GM18951 (cell line): ENCODE data around the gene TMEM86B.
"Not testable (repeated sequence)": the region's sequence is repeated elsewhere in the genome, so short reads cannot be mapped to it uniquely, and the experiment has no call there.

Source experiments
- POLR2A ChIP-seq: IDR thresholded peaks from 4 replicates; pipeline ENCODE4 v1.6.1; 2011; ENCODE audit warnings: mild to moderate bottlenecking; ENCODE audit not compliant: insufficient read length, insufficient read depth; ENCODE audit errors: extremely low read depth
- in situ Hi-C: fragments of 300-500 bp; cut with MboI; formaldehyde crosslinking; loops from one replicate; pipeline ENCODE4 v1.12.0; 2022; ENCODE audit warnings: low sequenced_read_pairs, mixed read lengths, inconsistent platforms; ENCODE audit not compliant: unreplicated experiment

TMEM86B gene

DNA sequence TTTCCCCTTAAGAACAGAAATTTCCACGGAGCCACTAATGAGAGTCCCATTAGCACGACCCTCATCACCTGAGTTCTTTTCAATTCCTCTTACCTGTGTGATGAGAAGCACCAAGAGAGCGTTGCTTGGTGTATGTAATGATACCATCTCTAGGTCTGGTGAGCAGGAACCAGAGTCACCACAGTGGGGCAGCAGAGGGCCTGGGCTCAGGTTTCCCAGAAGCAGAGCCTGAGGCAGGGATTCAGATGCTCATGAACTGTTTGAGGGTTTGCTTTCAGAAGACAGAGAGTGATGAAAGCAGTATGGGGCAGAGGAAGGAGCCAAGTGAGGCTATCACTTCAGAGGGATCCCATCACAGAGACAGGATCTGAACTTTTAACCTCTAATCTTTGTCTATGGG is 16.1 kb downstream of the TMEM86B start:
- in situ Hi-C loops = no loop called here
- no peak for TF ChIP-seq POLR2A

DNA sequence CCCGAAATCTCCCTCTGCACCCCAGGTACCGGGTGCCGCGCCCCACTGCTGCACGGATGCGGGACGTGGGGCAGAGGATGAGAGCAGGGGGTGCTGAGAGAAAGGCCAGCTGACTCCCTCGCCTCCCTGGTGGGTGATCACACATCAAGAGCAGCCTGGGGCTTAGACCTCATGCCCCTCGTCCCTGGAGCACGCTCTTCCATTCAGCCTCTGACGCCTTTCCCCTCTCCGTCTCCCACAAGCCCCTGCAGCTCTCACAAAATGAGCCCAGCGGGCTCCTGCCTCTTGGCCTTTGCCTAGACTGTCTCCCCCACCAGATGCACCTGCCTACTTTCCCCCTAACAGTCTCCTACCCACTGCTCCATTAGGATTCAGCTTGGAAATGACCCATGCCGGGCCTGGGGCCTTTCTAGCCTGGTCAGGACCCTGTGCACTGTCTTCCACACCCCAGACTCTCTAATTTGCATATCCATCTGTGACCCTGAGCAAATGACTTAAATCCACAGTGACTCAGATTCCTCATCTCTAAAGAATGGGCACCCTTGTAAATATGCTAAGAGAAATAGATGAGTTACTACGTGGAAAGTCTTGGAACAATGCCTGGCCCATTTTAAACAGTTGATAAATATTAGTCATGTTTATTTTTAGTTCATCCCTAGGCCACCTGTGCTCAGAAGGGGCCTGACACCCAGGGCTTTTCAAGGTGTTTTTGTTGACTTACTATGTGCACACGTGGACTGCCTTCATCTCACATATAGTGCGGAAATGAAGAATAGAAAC is 18.7 kb downstream of the TMEM86B start:
- in situ Hi-C loops = no loop called here

DNA sequence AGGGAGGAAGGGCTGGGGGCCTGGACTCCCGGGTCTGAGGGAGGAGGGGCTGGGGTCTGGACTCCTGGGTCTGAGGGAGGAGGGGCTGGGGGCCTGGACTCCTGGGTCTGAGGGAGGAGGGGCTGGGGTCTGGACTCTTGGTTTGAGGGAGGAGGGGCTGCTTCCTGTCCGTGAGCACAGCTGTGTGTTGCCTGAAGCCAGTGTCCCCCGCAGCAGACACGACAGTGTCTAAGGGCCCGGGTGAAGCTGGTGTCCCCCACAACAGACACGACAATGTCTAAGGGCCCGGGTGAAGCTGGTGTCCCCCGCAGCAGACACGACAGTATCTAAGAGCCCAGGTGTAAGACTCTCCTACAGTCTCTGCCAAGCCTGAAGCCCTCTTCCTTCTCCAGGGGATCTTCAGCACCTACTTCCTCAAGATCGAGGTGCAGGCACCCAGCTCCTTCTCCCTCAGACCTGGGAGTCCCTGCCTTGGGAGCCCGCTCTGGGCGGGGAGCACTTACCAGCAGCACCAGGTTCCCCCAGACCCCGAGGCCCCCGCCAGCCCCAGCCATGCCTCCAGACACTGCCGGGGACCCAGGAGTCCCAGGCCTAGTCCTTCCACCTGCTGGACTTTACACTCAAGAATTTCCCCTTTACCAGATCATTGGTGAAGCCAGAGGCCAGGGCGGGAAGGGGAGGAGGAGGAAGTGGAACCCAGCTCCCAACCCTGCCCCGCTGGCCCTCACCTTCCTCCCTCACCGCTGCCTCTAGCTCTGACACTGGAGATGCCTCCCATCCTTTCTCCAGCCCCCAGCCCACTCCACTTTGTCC is 19.5 kb downstream of the TMEM86B start, which contains the start of gene PTPRH:
Gene PTPRH (minus strand): TSS at position 622 of the 813 bp plus-strand sequence. CDS start 68 bp downstream, at position 554.
- in situ Hi-C loops = no loop called here
- no peak for TF ChIP-seq POLR2A

More for the DNA sequence above, 18.7 kb downstream of the TMEM86B start:
- no peak for TF ChIP-seq POLR2A

DNA sequence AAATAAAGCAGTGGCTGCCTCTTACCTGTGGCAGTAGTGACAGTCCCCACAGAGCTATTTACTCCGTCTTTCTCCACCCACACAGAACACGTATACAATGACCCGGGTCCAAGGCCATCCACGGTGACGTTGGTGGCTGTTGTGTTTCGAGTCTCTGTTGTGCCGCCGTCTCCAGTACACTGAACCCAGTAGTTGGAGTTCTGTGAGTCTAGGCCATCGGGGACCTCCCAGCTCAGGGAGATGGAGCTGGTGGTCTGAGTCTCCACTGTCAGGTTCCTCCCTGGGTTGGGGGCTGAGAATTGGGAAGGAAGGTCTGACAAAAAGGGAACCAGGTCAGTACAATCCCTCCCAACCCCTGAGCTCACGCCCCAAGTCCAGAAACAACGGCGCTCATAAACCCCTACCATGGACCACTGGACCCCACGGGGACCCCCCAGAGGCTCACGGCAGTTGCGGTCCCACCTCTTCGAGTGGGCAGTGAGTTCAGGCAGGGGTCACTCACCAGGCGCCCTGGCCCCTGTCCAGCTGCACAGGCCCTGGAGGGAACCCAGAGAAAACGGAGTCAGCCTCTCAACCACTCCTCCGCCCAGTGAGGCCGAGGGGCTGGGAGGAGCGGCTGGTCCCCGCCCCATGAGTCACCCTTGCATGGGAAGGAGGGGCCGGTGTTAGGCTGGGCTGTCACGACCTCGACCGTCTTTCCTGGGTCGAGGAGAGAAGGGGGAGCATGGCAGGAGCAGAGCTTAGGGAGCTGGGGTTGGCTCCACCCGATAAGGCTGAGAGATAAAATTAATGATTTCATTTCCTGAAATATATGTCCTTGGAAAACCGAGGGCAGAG is 21.7 kb downstream of the TMEM86B start:
- in situ Hi-C loops = no loop called here
- no peak for TF ChIP-seq POLR2A

DNA sequence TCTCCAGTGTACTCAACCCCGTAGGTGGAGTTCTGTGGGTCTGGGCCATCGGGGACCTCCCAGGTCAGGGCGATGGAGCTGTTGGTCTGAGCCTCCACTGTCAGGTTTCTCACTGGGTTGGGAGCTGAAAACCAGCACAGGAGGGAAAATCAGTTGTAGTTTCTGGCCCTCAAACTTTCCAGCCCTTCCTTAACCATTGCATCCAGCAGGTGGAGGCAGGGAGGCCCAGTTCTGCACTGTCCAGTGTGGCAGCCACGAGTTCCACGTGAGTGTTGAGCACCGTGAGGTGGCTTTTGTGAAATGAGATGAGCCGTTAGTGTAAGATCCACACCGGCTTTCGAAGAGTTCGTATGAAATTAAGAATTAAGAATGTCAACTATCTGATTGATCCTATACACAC is 26.4 kb downstream of the TMEM86B start:
- in situ Hi-C loops = not testable (repeated sequence)

DNA sequence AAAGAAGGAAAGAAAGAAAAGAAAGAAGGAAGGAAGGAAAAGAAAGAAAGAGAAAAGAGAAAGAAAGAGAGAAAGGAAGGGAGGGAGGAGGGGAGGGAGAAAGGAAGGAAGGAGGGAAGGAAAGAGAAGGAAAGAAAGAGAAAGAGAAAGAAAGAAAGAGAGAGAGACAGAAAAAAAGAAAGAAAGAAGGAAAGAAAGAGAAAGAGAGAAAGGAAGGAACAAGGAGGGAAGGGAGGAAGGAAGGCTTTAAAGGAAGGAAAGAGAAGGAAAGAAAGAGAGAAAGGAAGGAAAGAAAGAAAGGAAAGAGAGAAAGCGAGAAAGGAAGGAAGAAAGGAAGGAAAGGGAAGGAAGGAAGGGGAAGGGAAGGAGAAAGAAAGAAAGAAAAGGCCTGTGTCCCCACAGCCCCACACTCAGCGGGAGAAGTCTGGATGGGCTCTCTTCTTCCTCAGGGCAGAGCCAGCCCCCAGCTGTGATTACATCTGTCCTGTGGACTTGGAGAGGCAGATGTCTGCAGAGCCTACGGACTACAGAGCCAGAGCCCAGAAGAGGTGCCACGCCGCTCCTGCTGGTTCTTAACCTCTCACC is 28.9 kb downstream of the TMEM86B start:
- TF ChIP-seq POLR2A = no peak
- in situ Hi-C loops = no loop called here

DNA sequence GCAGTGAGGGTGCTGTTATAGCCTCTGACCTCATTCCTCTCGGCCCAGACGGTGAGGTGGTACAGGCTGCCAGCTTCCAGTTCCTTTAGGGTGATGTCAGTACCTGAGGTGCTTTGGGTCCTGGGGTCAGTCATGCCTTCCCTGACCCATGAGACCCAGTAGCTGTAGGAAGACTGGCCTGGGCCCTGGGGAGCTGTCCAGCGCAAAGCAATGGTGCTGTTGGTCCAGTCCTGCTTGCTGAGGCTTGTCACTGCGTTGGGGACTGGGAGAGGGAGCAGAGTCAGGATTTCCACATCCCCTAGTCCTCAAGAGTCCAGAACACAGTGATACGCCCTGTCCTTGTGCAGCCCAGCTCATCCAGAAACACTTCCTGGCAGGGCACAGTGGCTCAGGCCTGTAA is 29.9 kb downstream of the TMEM86B start:
- in situ Hi-C loops = no loop called here
- TF ChIP-seq POLR2A = no peak

DNA sequence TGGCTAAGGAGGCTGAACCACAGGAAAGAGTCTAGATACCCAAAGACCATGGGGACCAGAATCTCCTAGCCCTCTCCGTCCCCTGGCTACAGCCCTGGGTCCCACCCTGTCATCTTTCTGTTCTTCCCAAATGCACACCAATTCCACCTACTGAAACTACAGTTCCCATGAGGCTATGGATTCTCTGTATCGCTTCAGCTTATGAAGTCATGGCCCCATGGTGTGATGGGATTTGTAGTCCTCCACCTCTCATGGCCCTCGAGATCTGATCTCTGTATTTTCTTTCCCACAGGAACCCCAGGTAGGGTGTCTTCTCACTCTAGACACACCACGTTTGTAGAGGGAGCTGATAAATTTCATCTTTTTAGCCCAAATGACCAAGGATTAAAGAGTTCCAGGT is 31.0 kb downstream of the TMEM86B start:
- no peak for TF ChIP-seq POLR2A
- in situ Hi-C loops = no loop called here

DNA sequence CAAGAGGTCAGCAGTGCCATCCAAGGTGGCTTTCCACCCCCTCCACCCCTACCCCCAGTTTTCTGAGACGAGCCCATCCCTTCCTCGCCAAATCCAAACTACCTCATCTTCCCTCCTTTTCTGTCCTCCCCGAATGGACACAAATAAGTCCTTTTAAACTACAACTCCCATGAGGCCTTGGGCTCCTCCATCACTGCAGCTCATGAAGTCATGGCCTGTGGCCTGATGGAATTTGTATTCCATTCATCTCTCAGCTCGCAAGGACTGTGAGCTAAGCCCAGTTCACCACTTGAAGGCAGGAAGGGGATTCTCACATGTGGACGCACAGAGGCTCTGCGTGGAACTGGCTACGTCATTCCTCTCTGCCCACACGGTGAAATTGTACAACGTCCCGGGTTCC is 31.8 kb downstream of the TMEM86B start:
- no peak for TF ChIP-seq POLR2A
- in situ Hi-C loops = no loop called here

DNA sequence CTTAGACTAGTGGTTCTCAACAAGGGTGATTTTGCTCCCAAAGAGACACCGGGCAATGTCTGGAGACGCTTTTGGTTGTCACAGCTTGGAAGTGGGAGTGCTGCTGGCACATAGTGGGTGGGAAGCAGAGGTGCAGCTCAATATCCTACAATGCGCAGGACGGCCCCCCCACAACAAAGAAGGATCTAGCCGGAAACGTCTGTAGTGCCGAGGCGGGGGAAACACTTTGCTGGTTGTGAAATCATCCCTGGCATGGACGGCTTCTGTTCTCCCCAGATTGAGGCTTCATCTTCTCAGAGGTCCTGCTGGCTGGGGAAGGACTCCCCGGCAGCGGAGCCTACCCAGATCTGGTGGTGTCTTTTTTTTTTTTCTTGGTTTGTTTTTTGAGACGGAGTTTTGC is 35.1 kb downstream of the TMEM86B start:
- in situ Hi-C loops = no loop called here
- no peak for TF ChIP-seq POLR2A

DNA sequence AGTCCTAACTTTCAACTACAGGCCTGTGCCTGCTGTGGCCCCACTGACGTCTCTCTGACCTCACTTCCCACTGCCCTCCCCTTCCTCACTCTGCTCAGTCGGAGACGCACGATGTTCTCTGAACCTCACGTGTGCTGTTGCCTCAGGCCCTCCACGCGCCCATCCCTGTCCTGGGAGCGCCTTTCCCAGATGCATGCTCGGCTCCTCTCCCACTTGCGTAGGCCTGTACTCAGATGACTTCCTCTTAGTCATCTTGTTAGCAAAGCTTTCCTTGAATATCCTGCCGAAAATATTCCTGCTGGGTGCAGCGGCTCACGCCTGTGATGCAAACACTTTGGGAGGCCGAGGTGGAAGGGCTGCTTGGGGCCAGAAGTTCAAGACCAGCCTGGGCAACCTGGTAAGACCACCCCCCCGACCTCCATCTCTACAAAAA is 39.1 kb downstream of the TMEM86B start:
- no peak for TF ChIP-seq POLR2A
- in situ Hi-C loops = no loop called here

DNA sequence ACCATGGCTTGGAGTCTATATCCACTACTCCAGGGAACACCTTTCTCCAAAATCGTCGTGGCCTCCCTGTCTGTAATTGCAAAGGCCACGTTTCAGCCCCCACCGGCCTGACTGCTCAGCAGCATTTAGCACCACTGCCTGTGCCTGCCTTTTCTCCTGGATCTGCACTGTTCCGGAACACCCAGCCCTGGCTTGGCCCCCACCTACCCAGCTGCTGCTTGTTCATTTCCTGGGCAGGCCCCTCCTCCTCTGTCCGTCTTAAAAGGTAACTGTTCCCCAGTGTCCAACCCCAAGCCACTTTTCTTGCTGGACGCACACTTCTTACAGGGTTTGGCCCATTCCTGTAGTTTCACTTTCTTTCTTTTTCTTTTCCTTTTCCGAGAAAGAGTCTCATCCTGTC is 39.9 kb downstream of the TMEM86B start:
- in situ Hi-C loops = no loop called here
- TF ChIP-seq POLR2A = no peak

DNA sequence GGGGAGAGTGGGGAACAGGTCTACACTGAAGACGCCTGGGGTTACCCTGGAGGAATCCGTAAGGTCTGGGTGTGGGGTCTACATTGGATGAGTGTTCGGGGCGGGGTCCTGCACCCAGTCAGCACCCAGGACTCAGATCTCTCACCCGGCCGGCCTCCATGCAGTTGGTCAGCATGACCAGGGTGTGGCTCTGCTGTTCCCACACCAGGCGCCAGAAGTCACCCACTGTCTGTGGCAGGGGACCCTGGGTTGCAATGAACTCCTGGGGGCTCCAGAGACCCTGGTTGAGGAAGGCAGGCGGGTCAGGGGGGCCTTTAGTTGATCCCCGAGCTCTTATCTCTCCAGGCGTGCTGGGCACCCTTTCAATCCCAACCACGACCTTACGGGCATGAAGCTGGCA is 42.5 kb downstream of the TMEM86B start:
- in situ Hi-C loops = no loop called here

DNA sequence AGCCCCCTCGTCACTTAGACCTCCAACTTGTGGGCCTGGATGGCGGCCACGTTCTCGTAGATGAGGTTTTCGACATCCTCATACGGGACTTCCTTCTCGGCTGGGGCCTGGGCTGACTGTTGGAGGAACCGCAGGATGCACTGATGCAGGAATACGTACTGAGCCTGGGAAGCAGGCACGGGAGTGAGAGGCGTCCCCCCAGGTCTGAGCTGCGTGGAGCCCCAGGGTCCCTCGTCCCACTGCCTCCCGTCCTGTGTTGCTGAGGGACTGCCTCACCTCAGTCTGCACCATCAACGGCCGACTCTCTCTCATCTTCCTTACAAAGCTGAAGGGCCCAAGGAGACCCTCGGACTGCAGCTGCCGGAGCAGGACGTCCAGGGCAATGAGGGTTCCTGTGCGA is 46.8 kb downstream of the TMEM86B start:
- TF ChIP-seq POLR2A = no peak
- in situ Hi-C loops = no loop called here

More for the DNA sequence above, 42.5 kb downstream of the TMEM86B start:
- TF ChIP-seq POLR2A = no peak
